H9 (cell line): ENCODE data around the gene OR2T6. TPM values are rescaled to one million over a fixed set of nuclear protein-coding genes. Genes with fewer than 3 reads are reported as not detected.

Experiments used
- DNase-seq: peaks from one replicate; pipeline ENCODE4 v3.0.0-alpha.2; 2017
- H2AFZ ChIP-seq: one replicate; pipeline ENCODE4 v1.6.1; 2013; ENCODE audit warnings: mild to moderate bottlenecking, low read length, control low read depth, moderate library complexity
- H2AK5ac ChIP-seq: 2 replicates; pipeline ENCODE4 v1.6.1; 2013; ENCODE audit warnings: low read length, control low read depth, mixed read lengths; ENCODE audit not compliant: insufficient read length
- H2BK120ac ChIP-seq: one replicate; pipeline ENCODE4 v1.6.1; 2013; ENCODE audit warnings: low read depth, mild to moderate bottlenecking, low read length, control low read depth, inconsistent platforms; ENCODE audit not compliant: poor library complexity, severe bottlenecking
- H2BK12ac ChIP-seq: 2 replicates; pipeline ENCODE4 v1.6.1; 2013; ENCODE audit warnings: low read length, control low read depth, mixed read lengths, low read depth; ENCODE audit not compliant: insufficient read length
- H2BK15ac ChIP-seq: 2 replicates; pipeline ENCODE4 v1.6.1; 2013; ENCODE audit warnings: low read depth, low read length, control low read depth
- H2BK20ac ChIP-seq: one replicate; pipeline ENCODE4 v1.6.1; 2013; ENCODE audit warnings: low read depth, mild to moderate bottlenecking, low read length, control low read depth, inconsistent platforms; ENCODE audit not compliant: poor library complexity, severe bottlenecking
- H2BK5ac ChIP-seq: 2 replicates; pipeline ENCODE4 v1.6.1; 2013; ENCODE audit warnings: low read length, control low read depth, mixed read lengths; ENCODE audit not compliant: insufficient read length
- H3K14ac ChIP-seq: 2 replicates; pipeline ENCODE4 v1.6.1; 2013; ENCODE audit warnings: low read length, control low read depth; ENCODE audit not compliant: insufficient read depth
- H3K18ac ChIP-seq: 2 replicates; pipeline ENCODE4 v1.6.1; 2013; ENCODE audit warnings: low read depth, mild to moderate bottlenecking, mixed read lengths, low read length, control low read depth; ENCODE audit not compliant: insufficient read length
- H3K23ac ChIP-seq: 2 replicates; pipeline ENCODE4 v1.6.1; 2013; ENCODE audit warnings: low read length, control low read depth, mixed read lengths, low read depth; ENCODE audit not compliant: insufficient read length
- H3K23me2 ChIP-seq: 2 replicates; pipeline ENCODE4 v1.6.1; 2013; ENCODE audit warnings: low read depth, mild to moderate bottlenecking, mixed read lengths, low read length, control low read depth; ENCODE audit not compliant: insufficient read length, poor library complexity, severe bottlenecking
- H3K27ac ChIP-seq: 2 replicates; pipeline ENCODE4 v1.5.1; 2013; ENCODE audit warnings: low read length, control low read depth, mixed read lengths, low read depth; ENCODE audit not compliant: insufficient read length
- H3K27me3 ChIP-seq: 2 replicates; pipeline ENCODE4 v1.6.1; 2013; ENCODE audit warnings: low read length, control low read depth, inconsistent platforms; ENCODE audit not compliant: insufficient read depth
- H3K4ac ChIP-seq: 2 replicates; pipeline ENCODE4 v1.6.1; 2013; ENCODE audit warnings: low read depth, mild to moderate bottlenecking, control low read depth, inconsistent platforms, low read length, moderate library complexity
- H3K4me1 ChIP-seq: 2 replicates; pipeline ENCODE4 v1.6.1; 2013; ENCODE audit warnings: low read length, control low read depth, inconsistent platforms; ENCODE audit not compliant: insufficient read depth
- H3K4me2 ChIP-seq: 2 replicates; pipeline ENCODE4 v1.6.1; 2013; ENCODE audit warnings: low read length, control low read depth, mixed read lengths; ENCODE audit not compliant: insufficient read length, insufficient read depth
- H3K56ac ChIP-seq: 2 replicates; pipeline ENCODE4 v1.6.1; 2013; ENCODE audit warnings: low read depth, mild to moderate bottlenecking, mixed read lengths, low read length, control low read depth; ENCODE audit not compliant: insufficient read length
- H3K79me1 ChIP-seq: 2 replicates; pipeline ENCODE4 v1.6.1; 2013; ENCODE audit warnings: low read depth, mild to moderate bottlenecking, moderate library complexity, low read length, control low read depth, inconsistent platforms; ENCODE audit not compliant: insufficient read depth, poor library complexity, severe bottlenecking
- H3K79me2 ChIP-seq: 2 replicates; pipeline ENCODE4 v1.6.1; 2013; ENCODE audit warnings: low read length, control low read depth, inconsistent platforms; ENCODE audit not compliant: insufficient read depth
- H3K9ac ChIP-seq: 2 replicates; pipeline ENCODE4 v1.6.1; 2013; ENCODE audit warnings: low read length, control low read depth, mixed read lengths; ENCODE audit not compliant: insufficient read length; ENCODE audit errors: extremely low read depth
- H3K9me3 ChIP-seq: one replicate; pipeline ENCODE4 v1.6.1; 2013; ENCODE audit warnings: low read depth, low read length, inconsistent platforms; ENCODE audit not compliant: control insufficient read depth
- H3T11ph ChIP-seq: one replicate; pipeline ENCODE4 v1.6.1; 2013; ENCODE audit warnings: mild to moderate bottlenecking, low read length, control low read depth, inconsistent platforms
- H4K20me1 ChIP-seq: one replicate; pipeline ENCODE4 v1.6.1; 2013; ENCODE audit not compliant: control insufficient read depth, insufficient read length, insufficient read depth
- H4K5ac ChIP-seq: 2 replicates; pipeline ENCODE4 v1.6.1; 2013; ENCODE audit warnings: low read depth, mild to moderate bottlenecking, mixed read lengths, low read length, control low read depth; ENCODE audit not compliant: insufficient read length
- H4K8ac ChIP-seq: replicated peaks from 2 replicates; pipeline ENCODE4 v1.6.1; 2013; ENCODE audit warnings: low read length, control low read depth, mixed read lengths, low read depth; ENCODE audit not compliant: insufficient read length
- H4K91ac ChIP-seq: 2 replicates; pipeline ENCODE4 v1.6.1; 2013; ENCODE audit warnings: low read depth, mild to moderate bottlenecking, moderate library complexity, mixed read lengths, low read length, control low read depth; ENCODE audit not compliant: insufficient read length
- H3K27ac Mint-ChIP-seq, 3 experiments: 2 replicates in 2 of 3; 3 replicates in 1 of 3; pipeline ENCODE4 v1.8.0; 2020 to 2021; ENCODE audit warnings: mixed read lengths in 3 of 3, mild to moderate bottlenecking in 1 of 3, moderate library complexity in 1 of 3
- H3K27me3 Mint-ChIP-seq: 2 replicates; pipeline ENCODE4 v1.8.0; 2021; ENCODE audit warnings: low read depth, mild to moderate bottlenecking, moderate library complexity, mixed read lengths
- H3K36me3 Mint-ChIP-seq, 3 experiments: 2 replicates in 2 of 3; 3 replicates in 1 of 3; pipeline ENCODE4 v1.8.0; 2020 to 2021; ENCODE audit warnings: low read depth in 3 of 3, mixed read lengths in 3 of 3; ENCODE audit not compliant: insufficient read depth in 1 of 3
- H3K4me1 Mint-ChIP-seq, 2 experiments: 2 replicates each; pipeline ENCODE4 v1.8.0; 2020; ENCODE audit warnings: mixed read lengths in 2 of 2
- H3K4me3 Mint-ChIP-seq, 2 experiments: 2 replicates in 1 of 2; 3 replicates in 1 of 2; pipeline ENCODE4 v1.8.0; 2020 to 2021; ENCODE audit warnings: mild to moderate bottlenecking in 2 of 2, mixed read lengths in 2 of 2, moderate library complexity in 1 of 2
- H3K9me3 Mint-ChIP-seq, 2 experiments: 2 replicates in 1 of 2; 3 replicates in 1 of 2; pipeline ENCODE4 v1.8.0; 2020; ENCODE audit warnings: mild to moderate bottlenecking in 2 of 2, mixed read lengths in 2 of 2, moderate library complexity in 1 of 2
- CTCF ChIP-seq: fragments of 200-600 bp; sonication (generic); conservative IDR thresholded peaks from 3 replicates; pipeline ENCODE4 v1.8.0; 2021; ENCODE audit warnings: antibody characterized with exemption, mild to moderate bottlenecking
- WGBS: extraction: QIAGEN DNeasy Blood & Tissue Kit; methylation state at CpG from one replicate; pipeline ENCODE4 v1.1.7; 2013; ENCODE audit warnings: missing lambda C conversion rate, low lambda C conversion rate, mixed read lengths; ENCODE audit not compliant: insufficient read length; ENCODE audit errors: extremely low coverage; 5-methylcytosine and 5-hydroxymethylcytosine counted together
- total RNA-seq: library from RNA; stranded (reverse); gene quantifications from 2 replicates; pipeline ENCODE4 v1.2.1, GENCODE V29; 2021

OR2T6 gene
- total RNA-seq, 1 experiment from 2014 or later: not detected

GRCh38 chr1:248404024-248404423 lies 28.5 kb downstream of the OR2T6 start:
- H3K27me3 ChIP-seq: no peaks in the 10 kb centered on the region
- peaks cover 2 to 28% (median 4%) of the 10 kb centered on the region in 3 experiments; a peak in 6 of 7 replicates for H3K36me3 Mint-ChIP-seq

More at GRCh38 chr1:248404024-248404423, 28.5 kb downstream of the OR2T6 start:
- no peaks in the 10 kb centered on the region for H3K4me1 ChIP-seq
- H4K20me1 ChIP-seq: no peaks in the 10 kb centered on the region
- H2BK120ac ChIP-seq: no peak overlapping the region
- no peak overlapping the region for H3K14ac ChIP-seq
- no peak overlapping the region for H2BK15ac ChIP-seq
- H2BK5ac ChIP-seq: no peak overlapping the region
- no peak overlapping the region for H3T11ph ChIP-seq
- H3K27ac ChIP-seq: no peak overlapping the region
- no peak for TF ChIP-seq CTCF
- H3K56ac ChIP-seq: no peak overlapping the region
- H4K8ac ChIP-seq: no peak overlapping the region
- H3K23me2 ChIP-seq: no peaks in the 10 kb centered on the region
- no peak overlapping the region for H2BK12ac ChIP-seq
- Mint-ChIP-seq H3K27me3 (no peaks in the 10 kb centered on the region), H3K27ac (no peak overlapping the region), H3K4me3 (no peak overlapping the region), H3K9me3 (peaks cover 75 to 79% of the 10 kb centered on the region in 2 experiments), H3K4me1 (no peaks in the 10 kb centered on the region)
- DNase-seq: no peak
- H3K4ac ChIP-seq: no peak overlapping the region
- no peak overlapping the region for H2AK5ac ChIP-seq
- no CpG with 5 or more reads among the region's 6 CpGs for WGBS
- no peak overlapping the region for H3K9ac ChIP-seq
- no peak overlapping the region for H3K23ac ChIP-seq
- peaks cover 85% of the 10 kb centered on the region for H3K9me3 ChIP-seq
- H2AFZ ChIP-seq: no peak overlapping the region
- H3K79me2 ChIP-seq: no peaks in the 10 kb centered on the region
- no peak overlapping the region for H3K18ac ChIP-seq
- no peak overlapping the region for H4K91ac ChIP-seq
- H2BK20ac ChIP-seq: no peak overlapping the region
- H4K5ac ChIP-seq: no peak overlapping the region
- no peaks in the 10 kb centered on the region for H3K79me1 ChIP-seq
- H3K4me2 ChIP-seq: no peak overlapping the region
